ENCODE measurements around the gene ARPC5.

Gene ARPC5

GRCh38 chr1:183634429-183635065 lies 1.0 kb downstream of the ARPC5 start:
- H3K27ac ChIP-seq = peak overlapping the region; percentile 34
- no peak for TF ChIP-seq CTCF (conservative IDR thresholded peaks at IDR 0.05; ENCODE audit: low read depth, low read length)
- peak overlapping the region; percentile 62 for H3K9ac ChIP-seq
- peak overlapping the region; percentile 88 for H3K4me2 ChIP-seq
- peak overlapping the region; percentile 35 for H3K4me3 ChIP-seq (IDR thresholded peaks at IDR 0.05; ENCODE audit: insufficient read depth, low read depth, low read length)
- H4K20me1 ChIP-seq (ENCODE audit: insufficient read depth) = no peaks in the 10 kb centered on the region
- no peaks in the 10 kb centered on the region for H3K27me3 ChIP-seq (ENCODE audit: insufficient read depth, low read depth)
- peaks cover 9% of the 10 kb centered on the region; the same call in 1 of the 2 replicates for H3K36me3 ChIP-seq (ENCODE audit: insufficient read depth)
- peak overlapping the region; percentile 96 for H2AFZ ChIP-seq (ENCODE audit: low read depth)
- H3K79me2 ChIP-seq (ENCODE audit: insufficient read depth, low read depth) = peaks cover 51% of the 10 kb centered on the region
- peaks cover 43% of the 10 kb centered on the region for H3K4me1 ChIP-seq (ENCODE audit: low read depth, poor library complexity, severe bottlenecking)

GRCh38 chr1:183633676-183634343 lies 1.8 kb downstream of the ARPC5 start:
- H3K27me3 ChIP-seq (ENCODE audit: insufficient read depth, low read depth) = no peaks in the 10 kb centered on the region
- H3K27ac ChIP-seq = peak overlapping the region; percentile 34; the same call in 1 of the 2 replicates
- peak overlapping the region; percentile 88 for H3K4me2 ChIP-seq
- peak overlapping the region; percentile 62; the same call in 1 of the 2 replicates for H3K9ac ChIP-seq
- H3K36me3 ChIP-seq (ENCODE audit: insufficient read depth) = peaks cover 12% of the 10 kb centered on the region; the same call in 1 of the 2 replicates
- peaks cover 51% of the 10 kb centered on the region for H3K79me2 ChIP-seq (ENCODE audit: insufficient read depth, low read depth)
- peak; percentile 96 for TF ChIP-seq CTCF (conservative IDR thresholded peaks at IDR 0.05; ENCODE audit: low read depth, low read length)
- no peaks in the 10 kb centered on the region for H4K20me1 ChIP-seq (ENCODE audit: insufficient read depth)
- H2AFZ ChIP-seq (ENCODE audit: low read depth) = no peak overlapping the region
- H3K4me1 ChIP-seq (ENCODE audit: low read depth, poor library complexity, severe bottlenecking) = peaks cover 43% of the 10 kb centered on the region
- peak overlapping the region; percentile 35 for H3K4me3 ChIP-seq (IDR thresholded peaks at IDR 0.05; ENCODE audit: insufficient read depth, low read depth, low read length)

- no peaks in the 10 kb centered on the region for H3K27me3 ChIP-seq (ENCODE audit: insufficient read depth, low read depth)
- H4K20me1 ChIP-seq (ENCODE audit: insufficient read depth) = no peaks in the 10 kb centered on the region
- H2AFZ ChIP-seq (ENCODE audit: low read depth) = no peak overlapping the region
- H3K4me3 ChIP-seq (IDR thresholded peaks at IDR 0.05; ENCODE audit: insufficient read depth, low read depth, low read length) = no peak overlapping the region
- peaks cover 43% of the 10 kb centered on the region for H3K4me1 ChIP-seq (ENCODE audit: low read depth, poor library complexity, severe bottlenecking)
- peak overlapping the region; percentile 88 for H3K4me2 ChIP-seq
- H3K9ac ChIP-seq = no peak overlapping the region
- no peak overlapping the region for H3K27ac ChIP-seq
- H3K36me3 ChIP-seq (ENCODE audit: insufficient read depth) = peaks cover 16% of the 10 kb centered on the region; the same call in 1 of the 2 replicates
- peaks cover 51% of the 10 kb centered on the region for H3K79me2 ChIP-seq (ENCODE audit: insufficient read depth, low read depth)
- TF ChIP-seq CTCF (conservative IDR thresholded peaks at IDR 0.05; ENCODE audit: low read depth, low read length) = no peak
These were observed 2.6 kb downstream of the ARPC5 start for GRCh38 chr1:183632964-183633363.

GRCh38 chr1:183632114-183632513 lies 3.5 kb downstream of the ARPC5 start:
- Histone ChIP-seq H3K4me1 (ENCODE audit: low read depth, poor library complexity, severe bottlenecking) (peaks cover 48% of the 10 kb centered on the region), H3K27ac (no peak overlapping the region), H3K9ac (no peak overlapping the region), H3K27me3 (ENCODE audit: insufficient read depth, low read depth) (no peaks in the 10 kb centered on the region), H3K4me3 (IDR thresholded peaks at IDR 0.05; ENCODE audit: insufficient read depth, low read depth, low read length) (no peak overlapping the region), H3K36me3 (ENCODE audit: insufficient read depth) (peaks cover 16% of the 10 kb centered on the region; the same call in 1 of the 2 replicates), H4K20me1 (ENCODE audit: insufficient read depth) (no peaks in the 10 kb centered on the region), H2AFZ (ENCODE audit: low read depth) (no peak overlapping the region), H3K4me2 (peak overlapping the region; percentile 88), H3K79me2 (ENCODE audit: insufficient read depth, low read depth) (peaks cover 51% of the 10 kb centered on the region)
- no peak for TF ChIP-seq CTCF (conservative IDR thresholded peaks at IDR 0.05; ENCODE audit: low read depth, low read length)

Measured in KMS-11 (cell line).